Renal cortical epithelial cell (primary cell): ENCODE results near the gene PDE6D. TPM values are rescaled to one million over a fixed set of nuclear protein-coding genes. Genes with fewer than 3 reads are reported as not detected.
A peak's percentile ranks its signal among the peaks of the same experiment; 100 is the strongest.
"Not testable (repeated sequence)": the region's sequence is repeated elsewhere in the genome, so short reads cannot be mapped to it uniquely, and the experiment has no call there.

ENCODE experiments used
- DNase-seq: peaks from one replicate; pipeline ENCODE4 v3.0.0-alpha.2; 2011; ENCODE audit warnings: low read depth
- total RNA-seq: library from RNA; depleted of rRNA; stranded (reverse); fragments of >200 nt; gene quantifications from 2 replicates; pipeline ENCODE4 v1.2.3, GENCODE V29; 2014

The PDE6D gene
- total RNA-seq, 1 donor from 2014 or later: 25.0 TPM

DNA sequence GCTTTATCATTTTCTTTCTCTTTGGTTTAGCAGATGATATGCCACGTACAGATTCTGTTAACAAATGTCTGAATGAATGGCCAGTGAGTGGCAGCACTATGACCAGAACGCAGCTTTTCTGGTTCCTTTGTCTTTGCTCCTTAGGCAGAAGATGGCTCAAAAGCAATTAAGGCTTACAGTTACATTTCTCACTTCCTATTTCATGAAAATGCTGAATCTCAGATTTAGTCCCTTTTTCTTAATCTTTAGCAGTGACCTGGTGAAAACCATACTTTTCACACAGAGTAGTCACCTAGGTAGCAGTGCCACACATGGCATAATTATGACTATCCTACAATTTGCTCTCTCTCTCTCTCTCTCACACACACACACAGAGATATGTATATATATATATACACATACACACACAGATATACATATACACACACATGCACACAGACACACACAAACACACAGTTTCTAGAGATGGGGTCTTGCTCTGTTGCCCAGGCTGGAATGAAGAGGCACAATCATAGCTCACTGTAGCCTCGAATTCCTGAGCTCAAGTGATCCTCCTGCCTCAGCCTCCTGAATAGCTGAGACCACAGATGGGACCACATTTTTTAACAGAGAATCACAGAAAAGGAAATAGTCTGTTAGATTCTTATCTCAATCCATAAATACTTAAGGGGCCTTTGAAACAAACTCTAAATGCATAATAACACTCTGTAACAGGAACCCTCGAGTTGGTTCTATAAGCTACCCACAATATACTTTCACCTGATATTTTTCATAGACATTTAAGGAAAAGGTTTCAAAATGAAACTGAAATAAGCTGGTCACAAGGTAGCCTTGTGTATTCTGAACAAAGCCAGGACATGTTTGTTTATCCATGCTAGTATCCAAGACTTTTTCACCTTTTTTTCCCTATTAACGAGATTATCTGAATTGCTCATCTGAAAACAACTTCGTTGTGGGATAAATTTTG lies 11.6 kb downstream of the PDE6D start:
- no peak for DNase-seq

DNA sequence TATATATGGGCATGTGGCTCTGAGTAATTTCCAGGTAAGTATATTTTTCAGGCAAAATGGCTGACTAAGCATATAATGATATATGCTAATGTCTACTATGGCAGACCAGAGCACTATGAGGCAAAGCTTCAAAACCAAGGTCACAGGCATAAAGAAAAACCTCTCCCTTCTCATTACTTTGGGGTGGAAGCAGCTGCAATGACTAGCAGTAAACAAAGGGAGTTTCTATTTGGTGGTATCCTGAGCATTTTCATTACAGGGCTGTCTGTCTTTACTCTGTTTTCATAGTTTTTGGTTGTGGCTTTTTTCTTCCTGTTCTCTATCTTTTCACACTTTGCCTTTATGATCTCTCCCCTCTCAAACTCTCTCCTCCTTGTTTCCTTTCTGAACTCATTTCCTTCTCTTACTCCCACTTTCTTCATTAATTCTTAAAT lies 15.6 kb downstream of the PDE6D start:
- DNase-seq: no peak

DNA sequence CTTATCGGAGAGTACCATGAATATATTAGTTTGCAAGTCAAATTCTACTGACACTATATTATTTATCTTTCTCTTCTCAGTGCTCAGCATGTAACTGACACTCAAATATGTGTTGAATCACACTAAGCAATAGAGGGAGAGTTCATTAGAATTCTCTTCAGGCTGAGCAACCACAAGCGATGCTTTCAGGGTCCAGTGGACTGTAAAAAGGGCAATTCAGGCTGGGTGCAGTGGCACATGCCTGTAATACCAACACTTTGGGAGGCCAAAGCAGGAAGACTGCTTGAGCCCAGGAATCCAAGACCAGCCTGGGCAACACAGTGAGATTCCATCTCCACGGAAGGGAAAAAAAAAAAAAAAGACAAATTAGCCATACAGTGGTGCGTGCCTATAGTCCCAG lies 16.3 kb downstream of the PDE6D start:
- DNase-seq: peak; percentile 90

DNA sequence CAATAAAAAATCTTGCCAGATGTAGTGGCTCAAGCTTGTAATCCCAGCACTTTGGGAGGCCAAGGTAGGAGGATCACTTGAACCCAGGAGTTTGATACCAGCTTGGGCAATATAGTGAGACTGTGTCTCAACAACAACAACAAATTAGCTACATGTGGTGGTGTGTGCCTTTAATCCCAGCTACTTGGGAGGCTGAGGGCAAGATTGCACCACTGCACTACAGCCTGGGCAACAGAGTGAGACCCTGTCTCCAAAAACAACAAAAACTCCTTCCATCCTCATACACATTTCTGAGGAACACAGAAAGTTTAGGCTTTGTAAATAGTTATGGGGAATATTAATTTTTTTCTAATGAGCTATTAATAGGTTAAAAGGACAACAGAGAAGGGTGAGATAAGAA lies 17.0 kb downstream of the PDE6D start:
- DNase-seq: no peak

DNA sequence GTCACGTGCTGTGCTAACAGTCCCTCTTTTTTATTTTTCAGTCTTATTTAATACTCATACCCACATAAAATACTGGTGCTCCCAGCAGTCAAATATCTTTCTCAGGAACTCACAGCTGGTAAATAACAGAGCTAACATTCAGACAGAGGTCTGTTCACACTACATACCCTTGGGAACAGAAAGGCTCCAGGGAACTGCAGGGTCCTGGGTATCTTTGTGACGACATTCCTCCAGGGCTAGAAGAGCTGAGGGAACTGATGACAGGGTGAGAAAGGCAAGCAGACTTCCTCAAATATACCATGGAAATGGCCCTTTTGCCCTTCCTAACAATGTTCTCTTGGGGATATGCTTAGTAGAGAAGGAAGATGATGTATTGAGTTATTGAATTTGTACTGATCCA lies 19.3 kb downstream of the PDE6D start:
- no peak for DNase-seq

DNA sequence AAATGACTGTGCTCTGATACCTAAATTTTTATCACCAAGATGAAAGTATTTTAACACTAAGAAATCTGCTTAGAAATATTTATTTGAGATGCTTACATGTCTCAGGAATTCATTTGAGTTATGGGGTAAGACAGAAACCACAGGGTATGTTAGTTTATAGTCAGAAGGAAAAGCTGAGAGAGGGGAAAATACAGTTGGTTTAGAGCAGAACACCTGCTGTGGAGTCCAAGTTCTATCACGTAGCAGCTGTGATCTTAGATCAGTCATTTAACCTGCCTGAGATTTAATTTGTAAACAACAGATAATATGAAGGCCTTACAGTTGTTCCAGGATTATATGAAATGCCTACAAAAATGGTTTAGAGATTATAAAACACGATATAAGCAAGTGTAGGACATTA lies 29.0 kb downstream of the PDE6D start:
- no peak for DNase-seq

GRCh38 chr2:231751042-231751815 lies 29.9 kb downstream of the PDE6D start:
- no peak for DNase-seq

DNA sequence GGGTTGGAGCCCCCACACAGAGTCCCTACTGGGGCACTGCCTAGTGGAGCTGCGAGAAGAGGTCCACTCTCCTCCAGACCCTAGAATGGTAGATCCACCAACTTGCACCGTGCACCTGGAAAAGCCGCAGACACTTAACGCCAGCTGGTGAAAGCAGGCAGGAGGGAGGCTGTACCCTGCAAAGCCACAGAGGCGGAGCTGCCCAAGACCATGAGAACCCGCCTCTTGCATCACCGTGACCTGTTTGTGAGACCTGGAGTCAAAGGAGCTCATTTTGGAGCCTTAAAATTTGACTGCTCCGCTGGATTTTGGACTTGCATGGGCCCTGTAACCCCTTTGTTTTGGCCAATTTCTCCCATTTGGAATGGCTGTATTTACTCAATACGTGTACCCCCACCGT lies 32.1 kb downstream of the PDE6D start:
- not testable (repeated sequence) for DNase-seq

- not testable (repeated sequence) for DNase-seq
Measured at GRCh38 chr2:231748153-231748896, 32.8 kb downstream of the PDE6D start.

- DNase-seq: no peak
Measured at GRCh38 chr2:231745303-231746038, 35.6 kb downstream of the PDE6D start.

DNA sequence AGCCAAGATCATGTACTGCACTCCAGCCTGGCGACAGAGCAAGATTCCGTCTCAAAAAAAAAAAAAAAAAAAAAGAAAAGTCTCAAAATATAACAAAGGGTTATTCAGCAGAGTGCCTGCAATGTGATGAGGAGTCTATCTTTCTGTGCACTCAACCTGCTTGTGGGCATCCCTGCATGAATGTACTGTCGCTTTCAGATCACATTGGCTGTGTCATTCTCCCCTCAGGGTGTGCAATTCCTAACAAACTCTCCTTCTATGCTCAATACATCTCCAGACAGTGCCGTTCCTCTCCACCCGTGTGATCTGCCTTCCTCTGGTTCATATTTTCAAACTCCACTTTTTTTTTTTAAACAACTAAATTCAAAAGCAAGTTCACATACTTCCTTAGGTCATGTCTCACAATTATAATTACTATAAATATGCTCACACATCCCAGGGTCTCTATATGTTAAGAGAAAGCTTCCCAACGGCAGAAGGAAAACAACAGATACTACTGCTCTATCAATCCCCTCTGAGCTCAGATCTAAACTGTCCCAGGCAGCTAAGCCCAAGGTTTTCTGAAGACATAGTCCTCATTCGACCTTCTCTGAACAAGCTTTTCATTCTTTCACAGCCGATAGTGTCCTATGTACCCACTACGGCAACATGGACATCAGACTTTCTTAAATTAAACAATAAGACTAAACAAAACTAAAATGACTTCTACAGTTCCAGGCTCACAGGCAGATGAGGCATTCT lies 37.5 kb downstream of the PDE6D start:
- no peak for DNase-seq

- DNase-seq: no peak
Measured at GRCh38 chr2:231737761-231738160, 43.3 kb downstream of the PDE6D start.

DNA sequence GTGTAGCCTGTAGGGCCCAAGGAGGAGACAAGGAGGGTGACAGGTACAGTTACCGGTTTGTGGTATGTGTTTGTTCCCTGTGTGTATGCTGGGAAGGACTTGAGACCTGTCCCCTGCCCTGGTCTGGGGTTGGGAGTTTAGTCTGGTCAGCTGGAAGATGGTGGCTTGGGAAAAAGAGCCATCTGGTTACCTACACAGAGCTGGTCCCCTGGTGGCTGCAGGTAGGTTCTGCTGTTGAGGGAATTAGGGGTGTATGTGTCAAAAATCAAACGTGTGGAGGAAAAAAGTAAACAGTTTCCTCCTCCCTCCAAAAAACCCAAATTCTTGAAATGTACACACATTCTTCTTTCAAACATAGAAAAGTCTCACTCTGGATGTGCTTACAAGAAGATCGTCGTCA lies 48.5 kb downstream of the PDE6D start:
- no peak for DNase-seq

GRCh38 chr2:231727621-231728020 lies 53.5 kb downstream of the PDE6D start:
- no peak for DNase-seq

DNA sequence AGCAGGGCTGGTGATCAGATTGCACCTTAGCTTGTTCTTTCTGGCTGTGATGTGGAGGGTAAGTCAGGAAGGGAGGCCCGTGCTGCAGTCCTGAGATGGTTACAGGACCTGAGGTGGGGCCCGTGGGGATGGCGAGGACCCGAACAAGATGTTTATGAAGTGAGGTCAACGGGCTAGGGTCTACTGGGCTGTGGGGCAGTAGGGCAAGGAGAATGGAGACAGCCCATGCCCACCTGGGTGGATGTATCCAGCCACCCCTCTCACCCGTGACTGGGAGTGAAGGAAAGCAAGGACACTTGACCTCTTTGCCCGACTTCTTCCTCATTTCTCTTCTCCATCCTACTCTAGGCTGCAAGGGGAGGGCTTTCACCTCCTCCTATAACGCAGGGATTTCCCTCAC lies 54.8 kb downstream of the PDE6D start:
- no peak for DNase-seq

DNA sequence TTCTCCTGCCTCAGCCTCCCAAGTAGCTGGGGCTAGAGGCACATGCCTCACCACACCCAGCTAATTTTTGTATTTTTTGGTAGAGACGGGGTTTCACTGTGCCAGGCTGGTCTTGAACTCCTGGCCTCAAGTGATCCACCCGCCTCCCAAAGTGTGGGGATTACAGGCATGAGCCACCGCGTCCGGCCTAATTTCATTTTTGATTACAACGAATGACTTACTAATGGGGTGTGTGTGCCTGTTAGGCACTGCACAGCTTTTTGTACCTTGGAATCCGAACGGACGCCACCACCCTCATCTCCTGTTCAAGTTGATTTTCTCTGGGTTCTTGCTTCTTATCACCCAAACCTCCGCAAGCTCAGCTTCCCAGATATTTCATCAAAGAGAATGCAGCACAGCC lies 55.6 kb downstream of the PDE6D start:
- no peak for DNase-seq

GRCh38 chr2:231722721-231723307 lies 58.3 kb downstream of the PDE6D start:
- no peak for DNase-seq

DNA sequence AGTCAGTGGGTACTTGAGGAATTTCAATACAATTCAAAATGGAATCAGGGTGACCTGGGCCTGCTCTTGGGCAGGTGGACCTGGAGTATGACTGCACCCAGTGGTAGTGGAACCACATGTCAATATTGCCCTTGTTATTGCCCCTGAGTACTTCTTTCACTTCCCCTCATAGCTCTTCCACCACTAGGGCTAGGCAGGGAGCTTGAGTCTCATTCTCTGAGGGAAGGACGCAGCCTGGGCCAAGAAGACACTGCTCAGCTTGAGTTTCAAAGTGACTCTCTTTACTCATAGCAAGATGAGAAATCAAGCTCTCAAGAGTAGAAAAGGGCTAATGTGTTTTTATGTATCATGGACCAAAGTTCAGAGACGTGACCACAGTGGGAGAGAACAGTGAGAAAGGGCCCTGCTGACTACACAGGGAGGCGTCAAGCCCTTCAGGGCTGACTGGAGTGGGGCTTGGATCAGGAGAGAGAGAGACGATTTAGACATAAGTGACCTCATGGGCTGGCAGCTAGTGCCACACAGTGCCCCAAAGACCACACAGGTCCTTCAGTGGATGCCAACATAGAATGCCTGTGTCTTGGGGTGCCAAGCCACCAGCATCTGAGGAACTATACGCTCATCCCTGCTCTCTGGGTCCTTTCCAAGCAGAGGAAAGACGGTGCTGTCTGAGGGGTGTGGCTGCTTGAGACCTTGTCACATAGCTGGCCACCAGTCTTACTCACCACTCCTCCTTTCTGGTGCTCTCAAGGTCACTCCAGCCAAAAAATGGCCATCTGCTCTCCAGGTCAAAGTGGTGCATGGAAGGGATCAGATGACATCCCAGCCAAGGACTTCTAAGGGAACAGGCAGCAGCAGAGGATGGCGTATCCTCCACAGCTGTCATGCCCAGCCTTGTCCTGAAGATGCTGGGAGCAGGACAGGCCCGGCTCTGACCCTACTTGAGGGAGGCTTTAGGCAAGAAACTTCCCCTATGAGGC lies 59.8 kb downstream of the PDE6D start:
- DNase-seq: no peak
